ENCODE data around the gene MPV17. TPM values are rescaled to one million over a fixed set of nuclear protein-coding genes. Genes with fewer than 3 reads are reported as not detected.

Gene MPV17
- total and polyA plus RNA-seq, 2 of the 13 experiments (the other 11 are each of a cell fraction or from before 2014, with no cell fraction given): 48.9 to 129 TPM

DNA sequence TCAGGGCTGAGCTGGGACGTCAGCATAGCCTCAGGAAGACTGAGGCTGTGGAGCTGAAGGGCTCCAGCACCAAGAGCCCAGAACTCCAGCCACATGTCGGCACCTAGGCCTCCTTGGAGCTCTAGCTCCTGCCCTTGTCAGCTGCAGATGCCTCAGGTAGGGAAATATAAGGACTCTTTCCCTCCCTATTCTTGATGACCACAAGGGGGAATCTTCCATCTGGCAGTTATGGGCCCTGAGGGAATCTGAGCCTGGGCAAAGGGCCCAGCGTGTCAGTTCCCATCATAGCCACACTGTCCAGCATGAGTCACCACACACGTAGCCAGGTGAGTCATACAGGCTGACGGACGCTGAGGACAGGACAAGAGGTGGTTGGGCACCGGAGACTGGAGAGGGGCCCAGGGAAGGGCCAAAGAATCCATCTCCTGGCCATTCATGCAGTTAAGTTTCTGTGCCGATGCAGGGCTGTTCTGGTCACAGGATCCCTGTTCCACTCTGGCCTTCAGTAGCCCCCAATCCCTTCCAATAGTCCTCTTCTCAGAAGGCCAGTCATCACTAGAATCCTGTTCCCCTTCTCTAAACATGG lies 1.8 kb downstream of the MPV17 start (continued):
- TF ChIP-seq, protein P1, sequence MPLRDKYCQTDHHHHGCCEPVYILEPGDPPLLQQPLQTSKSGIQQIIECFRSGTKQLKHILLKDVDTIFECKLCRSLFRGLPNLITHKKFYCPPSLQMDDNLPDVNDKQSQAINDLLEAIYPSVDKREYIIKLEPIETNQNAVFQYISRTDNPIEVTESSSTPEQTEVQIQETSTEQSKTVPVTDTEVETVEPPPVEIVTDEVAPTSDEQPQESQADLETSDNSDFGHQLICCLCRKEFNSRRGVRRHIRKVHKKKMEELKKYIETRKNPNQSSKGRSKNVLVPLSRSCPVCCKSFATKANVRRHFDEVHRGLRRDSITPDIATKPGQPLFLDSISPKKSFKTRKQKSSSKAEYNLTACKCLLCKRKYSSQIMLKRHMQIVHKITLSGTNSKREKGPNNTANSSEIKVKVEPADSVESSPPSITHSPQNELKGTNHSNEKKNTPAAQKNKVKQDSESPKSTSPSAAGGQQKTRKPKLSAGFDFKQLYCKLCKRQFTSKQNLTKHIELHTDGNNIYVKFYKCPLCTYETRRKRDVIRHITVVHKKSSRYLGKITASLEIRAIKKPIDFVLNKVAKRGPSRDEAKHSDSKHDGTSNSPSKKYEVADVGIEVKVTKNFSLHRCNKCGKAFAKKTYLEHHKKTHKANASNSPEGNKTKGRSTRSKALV (CRISPR knock-in tag; IDR thresholded peaks at IDR 0.05): 0 out of 2 replicates have a peak, but pooled peaks have one; percentile 22
- TF ChIP-seq, protein P2, sequence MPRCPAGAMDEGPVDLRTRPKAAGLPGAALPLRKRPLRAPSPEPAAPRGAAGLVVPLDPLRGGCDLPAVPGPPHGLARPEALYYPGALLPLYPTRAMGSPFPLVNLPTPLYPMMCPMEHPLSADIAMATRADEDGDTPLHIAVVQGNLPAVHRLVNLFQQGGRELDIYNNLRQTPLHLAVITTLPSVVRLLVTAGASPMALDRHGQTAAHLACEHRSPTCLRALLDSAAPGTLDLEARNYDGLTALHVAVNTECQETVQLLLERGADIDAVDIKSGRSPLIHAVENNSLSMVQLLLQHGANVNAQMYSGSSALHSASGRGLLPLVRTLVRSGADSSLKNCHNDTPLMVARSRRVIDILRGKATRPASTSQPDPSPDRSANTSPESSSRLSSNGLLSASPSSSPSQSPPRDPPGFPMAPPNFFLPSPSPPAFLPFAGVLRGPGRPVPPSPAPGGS (CRISPR knock-in tag; IDR thresholded peaks at IDR 0.05): peak; percentile 84; the same call in 1 of the 2 replicates
- TF ChIP-seq RBAK (CRISPR knock-in tag; IDR thresholded peaks at IDR 0.05): no peak
- TF ChIP-seq JUND (CRISPR knock-in tag; IDR thresholded peaks at IDR 0.05): peak; percentile 100
- no peak for TF ChIP-seq STAT5B (CRISPR knock-in tag; IDR thresholded peaks at IDR 0.05)
- no peak; the same call in 1 of the 2 replicates for TF ChIP-seq ZSCAN21 (CRISPR knock-in tag; IDR thresholded peaks at IDR 0.05; ENCODE audit: borderline replicate concordance)
- peak; percentile 81; the same call in 1 of the 2 replicates for TF ChIP-seq NAIF1 (CRISPR knock-in tag; IDR thresholded peaks at IDR 0.05; ENCODE audit: borderline replicate concordance)
- peak; percentile 86; the same call in 1 of the 2 replicates for TF ChIP-seq TOE1 (CRISPR knock-in tag; IDR thresholded peaks at IDR 0.05)
- TF ChIP-seq CREB1 (IDR thresholded peaks at IDR 0.05): peak; percentile 95
- peak; percentile 91 for TF ChIP-seq CREB1 (CRISPR knock-in tag; IDR thresholded peaks at IDR 0.05)
- TF ChIP-seq ZNF333 (CRISPR knock-in tag; IDR thresholded peaks at IDR 0.05; ENCODE audit: borderline replicate concordance): no peak
- TF ChIP-seq, protein P3, sequence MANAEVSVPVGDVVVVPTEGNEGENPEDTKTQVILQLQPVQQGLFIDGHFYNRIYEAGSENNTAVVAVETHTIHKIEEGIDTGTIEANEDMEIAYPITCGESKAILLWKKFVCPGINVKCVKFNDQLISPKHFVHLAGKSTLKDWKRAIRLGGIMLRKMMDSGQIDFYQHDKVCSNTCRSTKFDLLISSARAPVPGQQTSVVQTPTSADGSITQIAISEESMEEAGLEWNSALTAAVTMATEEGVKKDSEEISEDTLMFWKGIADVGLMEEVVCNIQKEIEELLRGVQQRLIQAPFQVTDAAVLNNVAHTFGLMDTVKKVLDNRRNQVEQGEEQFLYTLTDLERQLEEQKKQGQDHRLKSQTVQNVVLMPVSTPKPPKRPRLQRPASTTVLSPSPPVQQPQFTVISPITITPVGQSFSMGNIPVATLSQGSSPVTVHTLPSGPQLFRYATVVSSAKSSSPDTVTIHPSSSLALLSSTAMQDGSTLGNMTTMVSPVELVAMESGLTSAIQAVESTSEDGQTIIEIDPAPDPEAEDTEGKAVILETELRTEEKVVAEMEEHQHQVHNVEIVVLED (CRISPR knock-in tag; IDR thresholded peaks at IDR 0.05; ENCODE audit: borderline replicate concordance): peak; percentile 80
- 0 out of 2 replicates have a peak, but pooled peaks have one; percentile 13 for TF ChIP-seq SP140L (CRISPR knock-in tag; IDR thresholded peaks at IDR 0.05; ENCODE audit: borderline replicate concordance)
- no peak; the same call in none of the 2 replicates for TF ChIP-seq FOXO1 (CRISPR knock-in tag; IDR thresholded peaks at IDR 0.05)
- TF ChIP-seq CCDC6 (CRISPR knock-in tag; IDR thresholded peaks at IDR 0.05): 0 out of 2 replicates have a peak, but pooled peaks have one; percentile 33
- no peak for TF ChIP-seq TEAD2 (CRISPR knock-in tag; IDR thresholded peaks at IDR 0.05)
- no peak for TF ChIP-seq ZNF484 (CRISPR knock-in tag; IDR thresholded peaks at IDR 0.05; ENCODE audit: borderline replicate concordance, low read depth)
- no peak for TF ChIP-seq RBFOX2 (IDR thresholded peaks at IDR 0.05; ENCODE audit: low read depth, low read length)
- no peak for TF ChIP-seq ZNF569 (CRISPR knock-in tag; IDR thresholded peaks at IDR 0.05; ENCODE audit: borderline replicate concordance)
- TF ChIP-seq ZNF841 (CRISPR knock-in tag; IDR thresholded peaks at IDR 0.05; ENCODE audit: borderline replicate concordance): no peak

Data from HepG2 (cell line).